HUDEP-2 (cell line): Measurements from ENCODE around the gene AMZ1.
A peak's percentile ranks its signal among the peaks of the same experiment; 100 is the strongest.
"Not testable (repeated sequence)": the region's sequence is repeated elsewhere in the genome, so short reads cannot be mapped to it uniquely, and the experiment has no call there.

Source experiments
- DNase-seq, 76 experiments: peaks; one replicate each; lab custom pipeline; 2025; ENCODE audit not compliant: unreplicated experiment in 76 of 76; lab: John Stamatoyannopoulos, UW

AMZ1 gene

GRCh38 chr7:2666588-2667250 lies 21.3 kb upstream of the AMZ1 start:
- DNase-seq: no peak

DNA sequence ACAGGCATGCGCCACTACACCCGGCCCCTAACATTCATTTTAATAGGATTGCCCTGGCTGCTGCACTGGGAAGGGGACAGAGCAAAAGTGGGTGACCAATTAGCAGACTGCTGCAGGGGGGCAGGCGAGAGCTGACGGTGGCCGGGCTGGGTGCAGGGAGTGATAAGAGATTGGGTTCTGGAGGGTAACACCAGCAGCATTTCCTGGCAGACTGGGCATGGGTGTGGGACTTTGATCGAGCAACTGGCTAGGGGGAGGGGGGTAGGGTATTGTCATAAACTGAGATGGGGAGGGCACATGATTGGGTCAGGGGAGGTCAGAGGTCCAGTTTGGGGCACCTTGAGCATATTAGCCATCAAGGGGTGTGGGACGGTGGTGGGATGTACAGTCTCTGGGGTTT lies 20.2 kb upstream of the AMZ1 start:
- DNase-seq: peak in 33 of 76 experiments; percentile 7 to 63 (median 26)

GRCh38 chr7:2668401-2668800 lies 19.6 kb upstream of the AMZ1 start:
- DNase-seq: no peak

DNA sequence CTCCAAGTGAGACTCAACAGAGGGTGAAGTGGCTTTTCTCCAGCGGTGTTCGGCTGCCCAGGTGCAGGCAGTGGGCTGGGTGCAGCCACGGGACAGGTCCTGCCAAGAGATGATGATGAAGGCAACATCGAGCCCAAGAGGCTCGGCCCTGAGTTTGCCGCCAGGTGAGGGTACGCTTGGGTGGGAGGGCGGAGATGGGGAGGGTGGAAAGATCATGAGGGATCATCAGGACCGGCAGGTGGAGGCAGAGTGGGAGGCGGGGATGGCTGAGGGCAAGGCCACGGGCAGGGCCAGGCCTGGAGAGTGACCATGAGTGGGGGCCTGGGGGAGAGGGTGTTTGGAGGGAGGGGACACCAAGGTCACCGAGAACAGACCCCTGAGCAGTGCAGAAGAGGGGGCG lies 17.8 kb upstream of the AMZ1 start:
- no peak for DNase-seq

DNA sequence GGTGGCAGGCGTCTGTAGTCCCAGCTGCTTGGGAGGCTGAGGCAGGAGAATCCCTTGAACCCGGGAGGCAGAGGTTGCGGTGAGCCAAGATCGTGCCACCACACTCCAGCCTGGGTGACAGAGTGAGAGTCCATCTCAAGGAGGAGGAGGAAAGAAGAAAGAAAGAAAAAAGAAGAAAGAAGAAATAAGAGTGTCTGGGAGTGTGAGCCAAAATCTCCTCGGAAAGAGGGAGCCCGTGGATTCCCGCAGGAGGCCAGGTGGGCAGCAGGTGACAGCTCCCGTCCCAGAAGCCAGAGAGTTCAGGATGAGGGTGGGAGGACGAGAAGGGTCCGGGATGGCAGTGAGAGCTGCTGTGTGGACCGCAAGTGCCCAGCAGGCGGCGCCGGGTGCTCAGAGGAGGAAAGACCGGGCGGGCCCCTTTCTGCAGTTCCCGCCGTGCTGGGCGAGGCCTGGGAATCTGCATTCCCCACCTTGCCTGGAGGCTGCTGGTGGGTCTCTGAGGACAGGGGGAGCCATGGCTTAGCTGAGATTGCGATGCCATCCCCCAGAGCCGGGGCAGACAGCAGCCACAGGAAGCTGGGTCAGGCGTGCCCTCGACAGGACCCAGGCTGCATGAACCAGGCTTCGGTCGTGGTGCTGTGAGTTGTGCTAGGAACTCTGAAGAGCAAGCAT lies 17.1 kb upstream of the AMZ1 start:
- peak in 59 of 76 experiments; percentile 3 to 76 (median 38) for DNase-seq

GRCh38 chr7:2673214-2673613 lies 14.8 kb upstream of the AMZ1 start:
- DNase-seq: not testable (repeated sequence)

DNA sequence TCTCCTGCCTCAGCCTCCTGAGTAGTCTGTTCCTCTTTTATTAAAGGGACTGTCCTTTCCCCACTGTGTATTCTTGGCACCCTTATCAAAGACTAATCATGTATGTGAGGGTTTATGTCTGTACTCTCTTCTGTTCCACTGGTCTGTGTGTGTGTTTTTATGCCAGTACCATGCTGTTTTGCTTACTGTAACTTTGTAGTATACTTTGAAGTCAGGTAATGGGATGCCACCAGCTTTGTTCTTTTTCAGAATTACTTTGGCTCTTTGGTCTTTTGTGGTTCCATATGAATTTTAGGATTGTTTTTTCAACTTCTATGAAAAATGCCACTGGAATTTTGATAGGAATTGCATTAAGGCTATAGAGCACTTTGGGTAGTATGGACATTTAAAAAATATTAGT lies 14.1 kb upstream of the AMZ1 start:
- DNase-seq: no peak

GRCh38 chr7:2675256-2675764 lies 12.7 kb upstream of the AMZ1 start:
- DNase-seq: no peak

DNA sequence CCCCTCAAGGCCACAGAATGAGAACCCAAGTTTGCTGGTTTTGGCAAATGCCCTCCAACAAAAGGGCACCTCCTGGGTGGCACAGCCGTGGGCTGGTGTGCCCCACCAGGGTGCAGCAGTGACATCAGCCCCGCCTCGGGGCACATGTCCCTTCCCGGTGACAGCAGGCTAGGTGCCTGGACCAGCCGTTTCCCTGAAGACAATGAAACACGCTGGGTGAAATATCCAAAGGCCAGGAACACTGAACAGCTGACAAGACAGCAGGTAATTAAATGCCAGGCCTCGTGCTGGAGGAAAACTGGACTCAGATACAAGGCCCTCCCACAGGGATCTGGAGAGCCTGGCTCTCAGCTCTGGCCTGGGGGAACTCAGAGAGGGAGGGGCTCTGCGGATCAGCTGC lies 11.4 kb upstream of the AMZ1 start:
- not testable (repeated sequence) for DNase-seq

GRCh38 chr7:2678454-2678853 lies 9.5 kb upstream of the AMZ1 start:
- DNase-seq: not testable (repeated sequence)

- not testable (repeated sequence) for DNase-seq
Observed at GRCh38 chr7:2679135-2680127, 8.6 kb upstream of the AMZ1 start.

DNA sequence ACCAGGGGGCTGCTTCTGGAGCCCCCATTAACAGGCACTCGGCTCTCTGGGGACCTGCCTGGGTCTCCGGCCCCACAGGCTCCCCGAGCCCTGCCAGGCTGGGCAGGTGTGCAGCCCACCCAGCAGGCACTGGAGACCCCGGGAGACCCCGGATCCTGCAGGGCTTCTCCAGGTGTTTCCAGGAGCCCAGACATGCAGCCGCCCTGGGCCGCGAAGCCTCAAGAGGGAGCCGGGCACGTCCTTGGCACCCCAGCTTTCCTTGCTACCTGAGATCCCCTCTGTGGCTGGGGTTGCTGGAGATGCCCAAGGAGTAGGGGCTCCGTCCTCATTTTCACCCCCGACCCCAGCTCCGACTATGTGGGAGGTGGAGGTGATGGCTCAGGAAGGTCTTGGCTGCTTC lies 7.7 kb upstream of the AMZ1 start:
- DNase-seq: no peak

DNA sequence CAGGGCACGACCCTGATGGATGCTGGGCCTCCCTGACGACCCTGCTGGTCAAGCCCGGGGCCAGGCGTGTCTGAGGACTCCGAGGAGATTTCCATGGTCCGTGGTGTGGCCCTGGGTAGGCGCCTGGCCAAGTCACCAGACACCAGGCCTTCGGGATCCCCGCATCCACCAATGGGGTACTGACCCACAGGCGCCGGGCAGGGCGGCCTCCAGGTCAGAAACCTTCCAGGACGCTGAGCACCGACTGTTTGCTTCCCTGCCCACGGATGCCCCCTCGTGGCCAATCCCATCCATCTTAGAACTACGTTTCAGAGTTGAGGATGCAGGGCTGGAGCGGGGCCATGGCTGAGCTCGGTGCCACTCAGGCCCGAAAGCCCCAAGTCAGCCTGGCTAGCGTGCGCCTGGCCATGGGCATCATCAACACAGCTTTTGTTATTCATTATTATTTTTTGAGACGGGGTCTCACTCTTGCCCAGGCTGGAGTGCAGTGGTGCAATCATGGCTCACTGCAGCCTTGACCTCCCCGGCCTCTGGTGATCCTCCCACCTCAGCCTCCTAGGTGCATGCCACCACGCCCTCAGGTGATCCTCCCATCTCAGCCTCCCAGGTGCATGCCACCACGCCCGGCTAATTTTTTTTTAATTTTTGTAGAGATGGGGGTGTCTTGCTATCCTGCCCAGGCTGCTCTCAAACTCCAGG lies 7.1 kb upstream of the AMZ1 start:
- peak in 59 of 76 experiments; percentile 11 to 74 (median 50) for DNase-seq

DNA sequence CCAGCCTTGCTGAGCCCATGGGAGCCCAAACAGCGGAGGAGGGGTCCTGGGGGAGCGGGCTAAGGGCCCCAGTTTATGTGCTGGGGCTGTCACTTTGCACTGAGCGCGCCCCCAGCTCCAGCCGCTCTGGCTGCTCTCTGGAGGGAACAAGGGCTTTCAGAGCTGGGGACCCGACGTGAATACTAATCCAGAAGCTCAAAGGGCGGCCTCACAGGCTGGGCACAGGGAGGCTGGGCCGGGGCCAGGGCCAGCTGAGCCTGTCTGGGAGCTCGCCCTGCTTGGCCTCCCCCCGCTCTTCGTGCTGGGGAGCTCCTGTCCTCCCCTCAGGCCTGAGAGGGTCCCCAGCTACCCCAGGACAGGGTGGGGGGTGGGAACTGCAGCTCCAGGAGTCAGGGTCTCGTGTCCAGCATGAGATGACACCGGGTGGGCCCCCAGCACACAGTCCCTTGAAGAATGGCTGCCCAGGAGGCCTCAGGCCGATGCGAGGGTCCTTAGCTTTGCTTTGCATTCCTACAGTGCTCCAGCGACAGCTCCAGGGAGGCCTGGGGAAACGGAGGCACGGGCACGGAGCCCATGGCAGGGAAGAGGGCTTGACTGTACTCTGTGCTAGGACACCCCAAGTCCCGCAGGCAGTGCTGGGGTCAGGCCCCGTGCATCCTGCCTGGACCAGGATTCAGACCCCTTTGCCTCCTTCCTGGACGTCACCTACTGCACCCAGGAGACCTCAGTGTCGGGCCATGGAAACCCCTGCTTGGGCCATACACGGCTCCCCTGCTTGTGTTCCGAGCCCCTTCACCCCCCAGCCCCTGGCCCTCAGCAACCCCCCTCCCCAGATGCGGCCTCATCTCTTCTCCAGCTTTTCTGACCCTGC lies 5.8 kb upstream of the AMZ1 start:
- no peak for DNase-seq

DNA sequence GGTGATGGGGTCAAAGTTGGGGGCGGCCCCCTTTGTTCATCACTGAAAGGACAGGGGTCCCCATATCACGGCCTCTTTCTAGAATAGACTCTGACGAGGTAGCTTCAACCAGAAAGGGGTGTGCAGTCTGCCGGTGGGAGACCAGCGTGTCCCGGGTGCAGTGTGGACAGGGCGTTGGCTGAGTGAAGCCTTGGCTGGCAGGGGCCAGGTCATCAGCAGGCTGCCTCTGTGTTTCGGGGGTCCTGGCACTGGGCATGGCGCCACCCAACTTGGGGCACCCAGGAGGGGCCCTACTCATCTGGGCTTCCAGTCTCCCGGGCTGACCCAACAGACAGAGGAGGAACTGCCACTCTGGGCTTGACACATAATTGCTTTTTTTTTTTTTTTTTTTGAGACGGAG lies 3.5 kb upstream of the AMZ1 start:
- DNase-seq: no peak

DNA sequence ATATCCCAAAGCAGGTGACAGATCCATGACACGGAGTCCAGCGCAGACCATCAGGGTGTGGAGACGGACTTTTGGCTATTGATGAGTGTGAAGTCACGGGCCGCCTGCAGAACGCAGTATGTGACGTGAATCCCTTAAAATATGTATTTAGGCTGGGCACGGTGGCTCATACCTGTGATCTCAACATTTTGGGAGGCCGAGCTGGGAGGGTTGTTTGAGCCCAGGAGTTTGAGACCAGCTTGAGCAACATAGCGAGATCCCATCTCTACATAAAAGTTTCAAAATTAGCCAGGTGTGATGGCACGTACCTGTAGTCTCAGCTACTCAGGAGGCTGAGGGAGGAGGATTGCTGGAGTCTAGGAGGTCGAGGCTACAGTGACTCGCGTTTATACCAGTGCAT lies 1.9 kb upstream of the AMZ1 start:
- no peak for DNase-seq

- DNase-seq: no peak
Observed at GRCh38 chr7:2687338-2687869, 598 bp upstream of the AMZ1 start.

DNA sequence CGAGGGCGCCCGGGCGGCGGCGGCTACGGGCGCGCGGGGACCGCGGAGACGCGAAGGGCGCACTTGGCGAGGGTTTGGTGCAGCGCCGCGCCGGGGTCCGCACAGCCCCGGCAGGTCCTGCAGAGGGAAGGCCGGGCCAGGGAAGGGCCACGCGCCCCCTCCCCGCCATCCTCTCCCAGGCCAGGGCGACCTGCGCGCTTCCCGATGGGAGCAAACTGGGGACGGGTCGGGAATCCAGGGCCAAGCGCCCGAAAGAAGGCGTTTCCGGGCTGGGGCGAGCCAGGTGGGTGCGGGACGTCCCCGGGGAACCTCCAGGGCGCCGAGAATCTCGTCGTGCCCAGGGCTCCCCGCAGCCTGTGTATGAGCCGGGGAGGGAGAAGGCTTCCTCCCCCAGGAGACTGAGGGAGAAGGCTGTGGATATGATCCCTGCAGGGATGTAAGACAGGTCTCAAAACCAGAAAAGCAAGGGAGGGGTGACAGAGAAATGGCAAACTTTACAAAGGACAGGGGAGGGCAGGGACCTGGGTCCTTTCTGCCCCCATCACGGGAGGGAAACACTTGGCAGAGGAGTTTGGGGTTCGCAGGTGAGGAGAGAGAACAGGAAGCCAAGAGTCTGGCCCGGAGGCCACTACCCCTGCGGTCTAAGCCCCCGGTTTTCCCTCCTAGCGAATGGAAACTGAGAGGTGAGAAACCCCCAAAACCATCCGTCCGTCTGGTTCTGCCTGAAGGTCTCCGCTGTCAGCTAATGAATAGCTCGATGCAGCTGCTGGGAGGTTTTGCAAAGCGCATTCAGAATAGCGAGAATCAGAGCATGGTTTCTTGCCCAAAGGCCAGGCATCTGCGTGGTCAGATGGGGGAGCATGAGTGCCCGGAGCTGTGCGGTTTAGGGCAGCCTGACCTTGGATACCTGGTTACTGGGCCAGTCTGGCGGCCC lies 674 bp downstream of the AMZ1 start:
- DNase-seq: no peak
